Measurements from ENCODE around the gene BTG1.

GRCh38 chr12:92128612-92129011 lies 17.0 kb downstream of the BTG1 start:
- TF ChIP-seq POLR2A (conservative IDR thresholded peaks at IDR 0.05) = no peak
- no peak for TF ChIP-seq ZBTB7A (IDR thresholded peaks at IDR 0.05; ENCODE audit: borderline replicate concordance, control insufficient read depth, low read depth, low read length)
- no peak for TF ChIP-seq RAD21 (CRISPR knock-in tag; conservative IDR thresholded peaks at IDR 0.05 in 1 of 2, IDR thresholded peaks at IDR 0.05 in 1 of 2)
- TF ChIP-seq EP300 (IDR thresholded peaks at IDR 0.05; ENCODE audit: low read length) = no peak
- TF ChIP-seq BRD9 (IDR thresholded peaks at IDR 0.05; ENCODE audit: low read depth, partially characterized antibody) = no peak
- TF ChIP-seq CTCF (IDR thresholded peaks at IDR 0.05 in 2 of 3, conservative IDR thresholded peaks at IDR 0.05 in 1 of 3; ENCODE audit: insufficient read depth in 2 of 3, low read depth in 1 of 3, low read length in 3 of 3) = no peak
- no peak for TF ChIP-seq ZBED1 (IDR thresholded peaks at IDR 0.05)
- TF ChIP-seq GABPB1 (CRISPR knock-in tag; IDR thresholded peaks at IDR 0.05) = no peak
- TF ChIP-seq ARID3B (CRISPR knock-in tag; IDR thresholded peaks at IDR 0.05; ENCODE audit: borderline replicate concordance) = no peak
- TF ChIP-seq, protein P1, sequence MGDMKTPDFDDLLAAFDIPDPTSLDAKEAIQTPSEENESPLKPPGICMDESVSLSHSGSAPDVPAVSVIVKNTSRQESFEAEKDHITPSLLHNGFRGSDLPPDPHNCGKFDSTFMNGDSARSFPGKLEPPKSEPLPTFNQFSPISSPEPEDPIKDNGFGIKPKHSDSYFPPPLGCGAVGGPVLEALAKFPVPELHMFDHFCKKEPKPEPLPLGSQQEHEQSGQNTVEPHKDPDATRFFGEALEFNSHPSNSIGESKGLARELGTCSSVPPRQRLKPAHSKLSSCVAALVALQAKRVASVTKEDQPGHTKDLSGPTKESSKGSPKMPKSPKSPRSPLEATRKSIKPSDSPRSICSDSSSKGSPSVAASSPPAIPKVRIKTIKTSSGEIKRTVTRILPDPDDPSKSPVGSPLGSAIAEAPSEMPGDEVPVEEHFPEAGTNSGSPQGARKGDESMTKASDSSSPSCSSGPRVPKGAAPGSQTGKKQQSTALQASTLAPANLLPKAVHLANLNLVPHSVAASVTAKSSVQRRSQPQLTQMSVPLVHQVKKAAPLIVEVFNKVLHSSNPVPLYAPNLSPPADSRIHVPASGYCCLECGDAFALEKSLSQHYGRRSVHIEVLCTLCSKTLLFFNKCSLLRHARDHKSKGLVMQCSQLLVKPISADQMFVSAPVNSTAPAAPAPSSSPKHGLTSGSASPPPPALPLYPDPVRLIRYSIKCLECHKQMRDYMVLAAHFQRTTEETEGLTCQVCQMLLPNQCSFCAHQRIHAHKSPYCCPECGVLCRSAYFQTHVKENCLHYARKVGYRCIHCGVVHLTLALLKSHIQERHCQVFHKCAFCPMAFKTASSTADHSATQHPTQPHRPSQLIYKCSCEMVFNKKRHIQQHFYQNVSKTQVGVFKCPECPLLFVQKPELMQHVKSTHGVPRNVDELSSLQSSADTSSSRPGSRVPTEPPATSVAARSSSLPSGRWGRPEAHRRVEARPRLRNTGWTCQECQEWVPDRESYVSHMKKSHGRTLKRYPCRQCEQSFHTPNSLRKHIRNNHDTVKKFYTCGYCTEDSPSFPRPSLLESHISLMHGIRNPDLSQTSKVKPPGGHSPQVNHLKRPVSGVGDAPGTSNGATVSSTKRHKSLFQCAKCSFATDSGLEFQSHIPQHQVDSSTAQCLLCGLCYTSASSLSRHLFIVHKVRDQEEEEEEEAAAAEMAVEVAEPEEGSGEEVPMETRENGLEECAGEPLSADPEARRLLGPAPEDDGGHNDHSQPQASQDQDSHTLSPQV (IDR thresholded peaks at IDR 0.05) = no peak

Measured in K562 (cell line).